Gastroesophageal sphincter (tissue), 4 donors: ENCODE data around the gene TRERF1. TPM values are rescaled to one million over a fixed set of nuclear protein-coding genes. Genes with fewer than 3 reads are reported as not detected.
"Not testable (repeated sequence)": the region's sequence is repeated elsewhere in the genome, so short reads cannot be mapped to it uniquely, and the experiment has no call there.

ENCODE experiments used
- ATAC-seq: fragments of 150-250 bp; one replicate; pipeline ENCODE4 v1.9.1; 2016; ENCODE audit warnings: mild to moderate bottlenecking, moderate library complexity
- H3K27ac ChIP-seq, 4 donors: fragments of 200-600 bp; sonication (generic) in 3 of 4; 1 replicate in 3 of 4; 2 replicates in 1 of 4; pipeline ENCODE4 v1.5.1; 2016 to 2019
- H3K27me3 ChIP-seq: fragments of 200-600 bp; sonication (generic); one replicate; pipeline ENCODE4 v1.5.1; 2019
- H3K36me3 ChIP-seq, 2 donors: fragments of 200-600 bp; sonication (generic); one replicate each; pipeline ENCODE4 v1.5.1; 2019; ENCODE audit warnings: control low read depth in 1 of 2
- H3K4me1 ChIP-seq, 3 donors: fragments of 200-600 bp; sonication (generic); 1 replicate in 2 of 3; 2 replicates in 1 of 3; pipeline ENCODE4 v1.5.1; 2016 to 2019; ENCODE audit warnings: control low read depth in 2 of 3
- H3K4me3 ChIP-seq, 2 donors: fragments of 200-600 bp; sonication (generic); one replicate each; pipeline ENCODE4 v1.5.1; 2019; ENCODE audit warnings: mild to moderate bottlenecking in 1 of 2, moderate library complexity in 1 of 2
- H3K9me3 ChIP-seq, 3 donors: fragments of 200-600 bp; sonication (generic); one replicate each; pipeline ENCODE4 v1.5.1; 2017 to 2019; ENCODE audit warnings: control low read depth in 2 of 3
- EP300 ChIP-seq: sonication (generic); formaldehyde crosslinking; IDR thresholded peaks from one replicate; pipeline ENCODE4 v1.6.1; 2017; ENCODE audit warnings: antibody characterized with exemption, mild to moderate bottlenecking
- POLR2A ChIP-seq, 2 donors: fragments of 450-650 bp; IDR thresholded peaks; one replicate each; pipeline ENCODE4 v1.6.1; 2017; ENCODE audit warnings: antibody characterized with exemption in 2 of 2, mild to moderate bottlenecking in 2 of 2, moderate library complexity in 1 of 2
- POLR2AphosphoS5 ChIP-seq: sonication (generic); formaldehyde crosslinking; IDR thresholded peaks from one replicate; pipeline ENCODE4 v1.6.1; 2017; ENCODE audit warnings: antibody characterized with exemption
- WGBS, 2 donors: methylation state at CpG; one replicate each; pipeline ENCODE4 v1.1.5; 2018; ENCODE audit warnings: low coverage in 1 of 2; 5-methylcytosine and 5-hydroxymethylcytosine counted together
- total RNA-seq, 4 donors: library from RNA; depleted of rRNA; stranded (reverse); fragments of >200 nt; gene quantifications; one replicate each; pipeline ENCODE4 v1.1.0, GENCODE V29; 2016
- TF ChIP-seq, protein P1 (sequence below), 4 experiments: fragments of 200-600 bp in 2 of 4; fragments of 450-650 bp in 2 of 4; sonication (generic) in 1 of 4; IDR thresholded peaks; one replicate each; pipeline ENCODE4 v1.5.1; 2017 to 2019; ENCODE audit warnings: antibody characterized with exemption in 4 of 4, mild to moderate bottlenecking in 2 of 4, moderate library complexity in 2 of 4

Gene TRERF1
- total RNA-seq, 4 donors from 2014 or later: 3.2 to 7.4 (median 5.4) TPM

DNA sequence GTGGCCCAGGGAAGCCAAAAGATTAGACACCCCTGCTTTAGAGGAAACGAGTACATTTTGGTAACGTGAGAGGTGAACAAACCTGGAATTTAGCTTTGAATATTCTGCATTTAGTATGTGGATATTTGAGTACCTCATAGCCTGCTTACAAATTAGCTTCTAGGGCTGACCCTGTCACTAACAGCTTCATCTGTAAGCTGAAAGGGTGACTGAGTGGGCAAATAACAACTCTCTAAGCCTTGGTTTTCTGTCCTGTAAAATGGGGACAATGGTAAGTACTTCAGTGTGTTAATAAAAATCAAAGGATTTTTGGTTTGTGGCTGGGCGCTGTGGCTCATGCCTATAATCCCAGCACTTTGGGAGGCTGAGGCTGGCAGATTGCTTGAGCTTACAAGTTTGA lies 248.5 kb downstream of the TRERF1 start:
- TF ChIP-seq, protein P1, sequence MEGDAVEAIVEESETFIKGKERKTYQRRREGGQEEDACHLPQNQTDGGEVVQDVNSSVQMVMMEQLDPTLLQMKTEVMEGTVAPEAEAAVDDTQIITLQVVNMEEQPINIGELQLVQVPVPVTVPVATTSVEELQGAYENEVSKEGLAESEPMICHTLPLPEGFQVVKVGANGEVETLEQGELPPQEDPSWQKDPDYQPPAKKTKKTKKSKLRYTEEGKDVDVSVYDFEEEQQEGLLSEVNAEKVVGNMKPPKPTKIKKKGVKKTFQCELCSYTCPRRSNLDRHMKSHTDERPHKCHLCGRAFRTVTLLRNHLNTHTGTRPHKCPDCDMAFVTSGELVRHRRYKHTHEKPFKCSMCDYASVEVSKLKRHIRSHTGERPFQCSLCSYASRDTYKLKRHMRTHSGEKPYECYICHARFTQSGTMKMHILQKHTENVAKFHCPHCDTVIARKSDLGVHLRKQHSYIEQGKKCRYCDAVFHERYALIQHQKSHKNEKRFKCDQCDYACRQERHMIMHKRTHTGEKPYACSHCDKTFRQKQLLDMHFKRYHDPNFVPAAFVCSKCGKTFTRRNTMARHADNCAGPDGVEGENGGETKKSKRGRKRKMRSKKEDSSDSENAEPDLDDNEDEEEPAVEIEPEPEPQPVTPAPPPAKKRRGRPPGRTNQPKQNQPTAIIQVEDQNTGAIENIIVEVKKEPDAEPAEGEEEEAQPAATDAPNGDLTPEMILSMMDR (IDR thresholded peaks at IDR 0.05): no peak
- Histone ChIP-seq H3K9me3 (no peaks in the 10 kb centered on the region), H3K36me3 (peaks cover 0 to 65% of the 10 kb centered on the region in 2 donors), H3K4me1 (peaks cover 0 to 20% (median 4%) of the 10 kb centered on the region in 3 donors), H3K4me3 (no peak overlapping the region), H3K27me3 (no peaks in the 10 kb centered on the region), H3K27ac (no peak overlapping the region)
- no peak for ATAC-seq
- WGBS, 2 donors: 85 to 90% methylated on average over 2 to 3 of the region's 3 CpGs

DNA sequence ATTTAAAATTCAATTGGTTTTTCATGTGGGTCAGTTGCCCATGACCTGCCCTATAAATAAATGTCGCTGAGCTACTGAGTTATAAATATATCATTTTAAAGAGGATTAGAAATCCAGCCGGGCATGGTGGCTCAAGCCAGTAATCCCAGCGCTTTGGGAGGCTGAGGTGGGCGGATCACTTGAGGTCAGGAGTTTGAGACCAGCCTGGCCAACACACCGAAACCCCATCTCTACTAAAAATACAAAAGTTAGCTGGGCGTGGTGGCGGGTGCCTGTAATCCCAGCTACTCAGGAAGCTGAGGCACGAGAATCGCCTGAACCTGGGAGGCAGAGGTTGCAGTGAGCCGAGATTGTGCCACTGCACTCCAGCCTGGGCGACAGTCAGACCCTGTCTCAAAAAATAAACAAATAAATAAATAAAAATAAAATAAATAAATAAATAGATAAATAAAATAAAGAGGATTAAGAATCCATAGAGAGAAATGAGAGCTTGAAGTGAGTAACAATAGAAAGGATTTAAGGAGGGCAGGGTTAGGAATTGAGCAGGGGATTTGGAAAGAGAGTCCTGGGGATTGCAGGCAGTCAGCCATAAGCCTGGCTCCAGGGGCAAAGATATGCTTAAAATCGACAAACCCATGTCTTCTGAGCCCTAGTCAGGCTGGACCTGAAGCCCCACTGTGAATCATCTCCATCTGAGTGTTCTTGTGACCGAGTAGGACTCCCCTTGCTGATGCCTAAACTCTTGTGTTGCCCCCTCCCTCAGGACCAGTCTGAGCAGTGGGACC lies 249.4 kb downstream of the TRERF1 start:
- H3K27me3 ChIP-seq, H3K4me3 ChIP-seq, H3K27ac ChIP-seq, ATAC-seq, H3K9me3 ChIP-seq: not testable (repeated sequence)
- WGBS, 2 donors: 80 to 81% methylated on average over 5 to 12 of the region's 13 CpGs
- H3K36me3 ChIP-seq: peaks cover 0 to 56% of the 10 kb centered on the region in 2 donors
- peaks cover 0 to 20% (median 4%) of the 10 kb centered on the region in 3 donors for H3K4me1 ChIP-seq

DNA sequence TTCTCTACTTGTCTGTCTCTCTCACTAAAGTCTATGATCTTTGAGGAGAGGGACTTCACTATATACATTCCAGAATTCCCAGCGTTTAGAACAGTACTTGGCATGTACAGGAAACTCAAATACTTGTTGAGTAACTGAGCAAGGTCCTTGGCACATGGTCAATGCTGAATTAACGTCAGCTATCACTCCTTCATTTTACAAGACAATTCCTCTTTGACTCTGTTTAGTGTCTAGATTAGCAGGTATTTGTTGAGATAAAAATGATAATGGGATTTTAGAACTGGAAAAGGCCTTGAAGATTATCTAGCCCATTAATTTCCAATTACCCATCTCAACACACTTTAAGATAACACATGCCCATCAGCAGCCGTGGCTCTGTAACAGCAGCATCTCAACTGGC lies 250.3 kb downstream of the TRERF1 start:
- H3K4me1 ChIP-seq: peaks cover 0 to 20% (median 4%) of the 10 kb centered on the region in 3 donors
- H3K27ac ChIP-seq: peak overlapping the region in 1 of 4 donors; percentile 34
- WGBS, 2 donors: 33 to 55% methylated on average over 3 of the region's 3 CpGs
- no peaks in the 10 kb centered on the region for H3K27me3 ChIP-seq
- no peak overlapping the region for H3K4me3 ChIP-seq
- H3K36me3 ChIP-seq: peaks cover 0 to 47% of the 10 kb centered on the region in 2 donors
- H3K9me3 ChIP-seq: no peaks in the 10 kb centered on the region
- ATAC-seq: no peak
- TF ChIP-seq, protein P1 (IDR thresholded peaks at IDR 0.05): no peak
- TF ChIP-seq EP300: no peak
- TF ChIP-seq POLR2A (IDR thresholded peaks at IDR 0.05): no peak
- TF ChIP-seq POLR2AphosphoS5: no peak

DNA sequence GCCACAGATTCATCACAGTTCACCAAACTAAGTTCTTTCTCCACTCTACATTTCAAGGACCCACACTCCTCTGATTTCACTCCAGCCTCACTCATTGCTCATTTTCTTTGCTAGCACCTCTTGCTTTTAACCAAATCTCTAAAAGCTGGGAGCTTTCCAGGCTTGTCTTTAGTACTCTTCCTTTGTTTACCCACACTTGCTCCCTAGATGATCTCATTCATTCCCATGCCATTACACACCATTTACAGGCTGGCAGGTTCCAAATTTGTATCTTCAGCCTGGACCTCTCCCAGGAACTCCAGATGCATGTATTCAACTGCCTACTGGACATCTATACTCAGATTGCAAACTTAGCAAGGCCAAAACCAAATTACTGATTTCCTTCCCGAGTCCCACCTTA lies 251.7 kb downstream of the TRERF1 start:
- 22 to 31% methylated on average over 1 of the region's 1 CpG for WGBS, 2 donors
- Histone ChIP-seq H3K9me3 (no peaks in the 10 kb centered on the region), H3K36me3 (peaks cover 0 to 33% of the 10 kb centered on the region in 2 donors), H3K4me1 (peaks cover 0 to 20% (median 4%) of the 10 kb centered on the region in 3 donors), H3K4me3 (no peak overlapping the region), H3K27ac (peak overlapping the region in 2 of 4 donors; percentile 51 to 69), H3K27me3 (no peaks in the 10 kb centered on the region)
- TF ChIP-seq POLR2AphosphoS5: peak; percentile 66
- TF ChIP-seq, protein P1 (IDR thresholded peaks at IDR 0.05): no peak
- ATAC-seq: peak; percentile 73

DNA sequence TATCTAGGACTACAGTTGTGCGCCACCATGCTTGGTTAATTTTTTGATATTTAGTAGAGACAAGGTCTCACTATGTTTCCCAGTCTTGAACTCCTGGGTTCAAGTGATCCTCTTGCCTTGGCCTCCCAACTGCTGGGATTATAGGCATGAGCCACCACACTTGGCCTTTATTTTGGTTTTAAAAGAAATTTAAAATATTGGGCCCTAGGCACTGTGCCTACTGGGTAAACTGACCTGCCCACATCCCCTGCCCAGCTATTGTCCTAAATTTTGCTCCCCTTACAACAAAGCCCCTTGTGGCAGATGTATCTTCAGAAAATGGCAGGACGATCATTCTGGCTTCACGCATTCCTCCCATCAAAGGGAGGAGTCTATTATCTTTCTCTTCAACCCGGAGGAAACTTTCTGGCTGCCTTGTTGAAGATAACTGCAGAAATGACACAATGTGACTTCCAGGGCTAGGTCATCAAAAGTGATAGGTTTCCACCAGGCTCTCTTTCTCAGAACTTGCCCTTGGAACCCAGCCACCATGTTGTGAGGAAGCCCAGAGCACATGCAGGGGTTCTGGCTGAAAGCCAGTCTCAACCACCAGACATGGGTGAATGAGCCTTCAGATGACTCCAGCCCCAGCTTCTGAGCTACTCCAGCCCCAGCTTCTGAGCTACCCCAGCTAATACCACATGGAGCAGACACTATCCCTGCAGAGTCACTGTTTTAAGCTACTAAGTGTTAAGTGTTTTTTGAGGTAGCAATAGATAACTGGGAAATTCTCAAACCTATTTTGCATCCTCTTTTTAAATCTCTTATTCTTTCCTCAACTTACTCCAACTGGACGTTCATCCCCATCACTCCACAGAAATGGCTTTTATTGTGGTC lies 252.4 kb downstream of the TRERF1 start:
- H3K4me3 ChIP-seq: no peak overlapping the region
- no peaks in the 10 kb centered on the region for H3K27me3 ChIP-seq
- no peak for ATAC-seq
- peak overlapping the region in 1 of 4 donors; percentile 51 for H3K27ac ChIP-seq
- no peaks in the 10 kb centered on the region for H3K9me3 ChIP-seq
- H3K4me1 ChIP-seq: peaks cover 0 to 20% (median 4%) of the 10 kb centered on the region in 3 donors
- TF ChIP-seq EP300 (no peak), POLR2AphosphoS5 (no peak)
- peaks cover 0 to 26% of the 10 kb centered on the region in 2 donors for H3K36me3 ChIP-seq
- WGBS, 2 donors: 73 to 78% methylated on average over 4 to 5 of the region's 5 CpGs
